LNCaP clone FGC (cell line): ENCODE measurements around the gene ZMAT3.

Experiments used
- DNase-seq: peaks from one replicate; pipeline ENCODE4 v3.0.0-alpha.2; 2011; ENCODE audit warnings: low read depth
- H3K4me3 ChIP-seq: 2 replicates; pipeline ENCODE4 v1.5.1; 2011; ENCODE audit warnings: mild to moderate bottlenecking, low read depth, low read length, control low read depth
- TF ChIP-seq, protein P1 (sequence below): IDR thresholded peaks from 2 replicates; pipeline ENCODE4 v1.5.1; 2012; ENCODE audit warnings: mild to moderate bottlenecking; ENCODE audit not compliant: control insufficient read depth, insufficient read depth; ENCODE audit errors: extremely low read depth

Gene ZMAT3

DNA sequence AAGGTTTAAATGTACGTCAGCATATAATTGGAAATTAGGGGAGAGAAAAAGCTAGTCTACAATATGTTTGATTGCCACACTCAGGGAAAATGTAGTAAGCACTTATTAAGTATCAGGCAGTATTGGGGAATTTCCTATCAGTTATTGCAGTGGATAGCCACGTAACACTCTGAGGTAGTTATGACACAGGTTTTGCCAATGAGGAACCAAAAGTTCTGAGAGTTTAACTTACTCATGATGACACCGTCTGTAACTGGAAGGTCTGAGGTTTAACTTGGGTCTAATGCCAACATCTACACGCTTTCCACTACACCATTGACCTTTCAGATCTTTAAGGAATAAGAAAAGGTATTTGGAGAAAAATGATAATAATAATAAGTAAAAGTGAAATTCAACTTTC is 89.5 kb downstream of the ZMAT3 start:
- TF ChIP-seq, protein P1, sequence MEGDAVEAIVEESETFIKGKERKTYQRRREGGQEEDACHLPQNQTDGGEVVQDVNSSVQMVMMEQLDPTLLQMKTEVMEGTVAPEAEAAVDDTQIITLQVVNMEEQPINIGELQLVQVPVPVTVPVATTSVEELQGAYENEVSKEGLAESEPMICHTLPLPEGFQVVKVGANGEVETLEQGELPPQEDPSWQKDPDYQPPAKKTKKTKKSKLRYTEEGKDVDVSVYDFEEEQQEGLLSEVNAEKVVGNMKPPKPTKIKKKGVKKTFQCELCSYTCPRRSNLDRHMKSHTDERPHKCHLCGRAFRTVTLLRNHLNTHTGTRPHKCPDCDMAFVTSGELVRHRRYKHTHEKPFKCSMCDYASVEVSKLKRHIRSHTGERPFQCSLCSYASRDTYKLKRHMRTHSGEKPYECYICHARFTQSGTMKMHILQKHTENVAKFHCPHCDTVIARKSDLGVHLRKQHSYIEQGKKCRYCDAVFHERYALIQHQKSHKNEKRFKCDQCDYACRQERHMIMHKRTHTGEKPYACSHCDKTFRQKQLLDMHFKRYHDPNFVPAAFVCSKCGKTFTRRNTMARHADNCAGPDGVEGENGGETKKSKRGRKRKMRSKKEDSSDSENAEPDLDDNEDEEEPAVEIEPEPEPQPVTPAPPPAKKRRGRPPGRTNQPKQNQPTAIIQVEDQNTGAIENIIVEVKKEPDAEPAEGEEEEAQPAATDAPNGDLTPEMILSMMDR, result no peak
- H3K4me3 ChIP-seq, result no peak overlapping the region
- no peak for DNase-seq

DNA sequence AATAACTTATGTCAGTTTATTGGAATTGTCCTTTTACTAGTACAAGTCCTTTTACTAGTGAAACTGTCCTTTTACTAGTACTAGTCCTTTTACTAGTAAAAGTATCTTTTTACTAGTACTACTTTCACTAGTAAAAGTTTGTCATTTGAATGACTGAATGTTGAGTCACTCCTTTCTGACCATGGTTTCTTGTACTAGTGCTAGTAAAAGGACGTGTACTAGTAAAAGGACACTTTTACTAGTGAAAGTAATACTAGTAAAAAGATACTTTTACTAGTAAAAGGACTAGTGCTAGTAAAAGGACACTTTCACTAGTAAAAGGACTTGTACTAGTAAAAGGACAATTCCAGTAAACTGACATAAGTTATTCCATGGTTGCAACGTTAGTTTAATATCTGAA is 96.3 kb downstream of the ZMAT3 start:
- DNase-seq, result no peak
- TF ChIP-seq, protein P1, result no peak
- no peak overlapping the region for H3K4me3 ChIP-seq

DNA sequence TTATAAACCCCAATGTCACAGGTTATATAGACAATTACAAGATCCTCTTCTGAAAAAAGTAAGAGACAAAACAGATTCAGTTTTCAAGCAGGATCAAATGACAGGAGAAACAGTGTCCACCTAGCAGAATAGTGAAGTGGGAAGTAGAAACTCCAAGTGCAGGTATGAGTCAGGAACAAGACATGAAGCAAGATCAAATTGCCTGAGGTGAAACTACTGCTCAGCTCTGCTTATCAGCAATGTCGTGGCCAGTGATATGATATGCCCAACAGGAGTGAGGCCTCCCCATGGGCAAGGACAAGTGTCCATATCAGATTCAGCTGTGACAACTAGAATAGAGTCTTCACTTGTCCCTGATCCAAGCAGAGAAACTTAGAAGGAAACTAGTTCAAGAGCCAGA is 100.0 kb downstream of the ZMAT3 start:
- TF ChIP-seq, protein P1, result no peak
- no peak for DNase-seq
- no peak overlapping the region for H3K4me3 ChIP-seq

DNA sequence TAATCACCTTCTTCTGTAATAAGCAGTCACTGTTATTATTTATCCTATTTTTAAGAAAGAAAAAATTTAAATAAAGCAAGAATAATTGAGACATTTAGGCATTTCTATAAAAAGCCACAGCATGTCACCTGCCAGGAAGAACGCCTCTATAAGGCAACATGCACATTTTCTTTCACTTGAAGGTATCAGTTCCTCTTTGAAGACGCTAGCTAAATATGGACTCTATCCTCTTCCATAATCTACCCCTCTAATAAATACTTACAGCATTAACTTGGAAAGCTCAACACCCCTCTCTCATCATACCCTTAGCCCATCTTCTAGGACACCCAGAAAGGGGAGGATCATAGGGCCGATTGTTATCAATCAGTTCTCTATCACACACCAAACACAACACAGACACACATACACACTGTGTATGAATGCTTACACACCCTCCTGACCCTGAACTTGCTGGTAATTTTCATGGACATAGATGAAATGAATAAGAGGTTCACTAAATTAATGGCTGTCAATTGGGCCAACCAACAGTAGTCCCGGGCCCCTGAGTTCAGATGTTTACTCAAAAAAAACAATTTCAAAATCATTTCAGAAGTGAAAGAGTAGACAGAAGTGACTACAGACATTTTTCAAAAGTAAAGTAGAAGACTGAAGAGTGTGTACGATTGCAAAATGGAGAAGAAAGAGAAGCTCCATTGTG is 102.5 kb downstream of the ZMAT3 start:
- no peak for DNase-seq
- TF ChIP-seq, protein P1, result no peak
- H3K4me3 ChIP-seq, result no peak overlapping the region
